ENCODE results near the gene CNTNAP5. TPM values are rescaled to one million over a fixed set of nuclear protein-coding genes. Genes with fewer than 3 reads are reported as not detected.

The CNTNAP5 gene
- total RNA-seq, 1 experiment from 2014 or later: 0.78 TPM

GRCh38 chr2:124310671-124311070, 285.6 kb downstream of the CNTNAP5 start:
- no peaks in the 10 kb centered on the region for H4K20me1 ChIP-seq (ENCODE audit: insufficient read depth, low read depth, low read length)
- H3K9ac ChIP-seq (ENCODE audit: low read length): no peak overlapping the region
- no peak overlapping the region; the same call in 1 of the 2 replicates for H3K4me3 ChIP-seq (ENCODE audit: low read length)
- no peaks in the 10 kb centered on the region for H3K79me2 ChIP-seq (ENCODE audit: low read length)
- H2AFZ ChIP-seq (ENCODE audit: low read length): no peak overlapping the region; the same call in 1 of the 2 replicates
- no peak for DNase-seq
- no peaks in the 10 kb centered on the region for H3K9me3 ChIP-seq (ENCODE audit: low read length)
- H3K36me3 ChIP-seq (ENCODE audit: insufficient read depth, low read length): no peaks in the 10 kb centered on the region
- no peaks in the 10 kb centered on the region for H3K9me2 ChIP-seq (replicated peaks; ENCODE audit: insufficient read depth, low read length)
- H3K27ac ChIP-seq (ENCODE audit: low read length): no peak overlapping the region
- H3K27me3 ChIP-seq (ENCODE audit: low read length): no peaks in the 10 kb centered on the region
- peak overlapping the region; percentile 21 for H3K4me2 ChIP-seq (ENCODE audit: low read depth, low read length, poor library complexity, severe bottlenecking)
- peaks cover 84% of the 10 kb centered on the region for H3K4me1 ChIP-seq (ENCODE audit: low read length)

GRCh38 chr2:124314084-124314483, 289.0 kb downstream of the CNTNAP5 start:
- H3K4me3 ChIP-seq (ENCODE audit: low read length): 0 out of 2 replicates have a peak overlapping the region, but pooled peaks have one; percentile 4
- peaks cover 89% of the 10 kb centered on the region for H3K4me1 ChIP-seq (ENCODE audit: low read length)
- peak overlapping the region; percentile 98 for H3K27ac ChIP-seq (ENCODE audit: low read length)
- peak overlapping the region; percentile 75 for H2AFZ ChIP-seq (ENCODE audit: low read length)
- no peaks in the 10 kb centered on the region for H3K27me3 ChIP-seq (ENCODE audit: low read length)
- no peaks in the 10 kb centered on the region for H4K20me1 ChIP-seq (ENCODE audit: insufficient read depth, low read depth, low read length)
- no peaks in the 10 kb centered on the region for H3K9me3 ChIP-seq (ENCODE audit: low read length)
- peak overlapping the region; percentile 51 for H3K9ac ChIP-seq (ENCODE audit: low read length)
- DNase-seq: peak; percentile 65
- H3K9me2 ChIP-seq (replicated peaks; ENCODE audit: insufficient read depth, low read length): no peaks in the 10 kb centered on the region
- H3K36me3 ChIP-seq (ENCODE audit: insufficient read depth, low read length): no peaks in the 10 kb centered on the region
- H3K4me2 ChIP-seq (ENCODE audit: low read depth, low read length, poor library complexity, severe bottlenecking): peak overlapping the region; percentile 73
- no peaks in the 10 kb centered on the region for H3K79me2 ChIP-seq (ENCODE audit: low read length)

GRCh38 chr2:124315221-124315880, 290.3 kb downstream of the CNTNAP5 start:
- Histone ChIP-seq H3K27ac (ENCODE audit: low read length) (peak overlapping the region; percentile 98), H3K4me1 (ENCODE audit: low read length) (peaks cover 89% of the 10 kb centered on the region), H2AFZ (ENCODE audit: low read length) (no peak overlapping the region), H3K9ac (ENCODE audit: low read length) (peak overlapping the region; percentile 63), H3K36me3 (ENCODE audit: insufficient read depth, low read length) (no peaks in the 10 kb centered on the region), H3K9me3 (ENCODE audit: low read length) (no peaks in the 10 kb centered on the region), H3K79me2 (ENCODE audit: low read length) (no peaks in the 10 kb centered on the region), H3K9me2 (replicated peaks; ENCODE audit: insufficient read depth, low read length) (no peaks in the 10 kb centered on the region), H3K4me2 (ENCODE audit: low read depth, low read length, poor library complexity, severe bottlenecking) (peak overlapping the region; percentile 73), H3K4me3 (ENCODE audit: low read length) (peak overlapping the region; percentile 44), H3K27me3 (ENCODE audit: low read length) (no peaks in the 10 kb centered on the region), H4K20me1 (ENCODE audit: insufficient read depth, low read depth, low read length) (no peaks in the 10 kb centered on the region)
- peak; percentile 96 for DNase-seq

GRCh38 chr2:124316133-124316532, 291.0 kb downstream of the CNTNAP5 start:
- Histone ChIP-seq H3K9me2 (replicated peaks; ENCODE audit: insufficient read depth, low read length) (no peaks in the 10 kb centered on the region), H3K4me1 (ENCODE audit: low read length) (peaks cover 89% of the 10 kb centered on the region), H3K27me3 (ENCODE audit: low read length) (no peaks in the 10 kb centered on the region), H3K4me2 (ENCODE audit: low read depth, low read length, poor library complexity, severe bottlenecking) (peak overlapping the region; percentile 73), H3K36me3 (ENCODE audit: insufficient read depth, low read length) (no peaks in the 10 kb centered on the region), H2AFZ (ENCODE audit: low read length) (no peak overlapping the region), H4K20me1 (ENCODE audit: insufficient read depth, low read depth, low read length) (no peaks in the 10 kb centered on the region), H3K79me2 (ENCODE audit: low read length) (no peaks in the 10 kb centered on the region), H3K4me3 (ENCODE audit: low read length) (peak overlapping the region; percentile 44; the same call in 1 of the 2 replicates), H3K9me3 (ENCODE audit: low read length) (no peaks in the 10 kb centered on the region), H3K27ac (ENCODE audit: low read length) (peak overlapping the region; percentile 98), H3K9ac (ENCODE audit: low read length) (peak overlapping the region; percentile 63)
- DNase-seq: peak; percentile 57

GRCh38 chr2:124316881-124317605, 292.0 kb downstream of the CNTNAP5 start:
- H4K20me1 ChIP-seq (ENCODE audit: insufficient read depth, low read depth, low read length): no peaks in the 10 kb centered on the region
- H3K4me3 ChIP-seq (ENCODE audit: low read length): peak overlapping the region; percentile 13; the same call in 1 of the 2 replicates
- peak overlapping the region; percentile 73 for H3K4me2 ChIP-seq (ENCODE audit: low read depth, low read length, poor library complexity, severe bottlenecking)
- peaks cover 86% of the 10 kb centered on the region for H3K4me1 ChIP-seq (ENCODE audit: low read length)
- no peaks in the 10 kb centered on the region for H3K9me2 ChIP-seq (replicated peaks; ENCODE audit: insufficient read depth, low read length)
- DNase-seq: peak; percentile 71
- H3K27ac ChIP-seq (ENCODE audit: low read length): peak overlapping the region; percentile 98
- H3K9me3 ChIP-seq (ENCODE audit: low read length): no peaks in the 10 kb centered on the region
- H3K36me3 ChIP-seq (ENCODE audit: insufficient read depth, low read length): no peaks in the 10 kb centered on the region
- no peaks in the 10 kb centered on the region for H3K27me3 ChIP-seq (ENCODE audit: low read length)
- H3K9ac ChIP-seq (ENCODE audit: low read length): peak overlapping the region; percentile 53
- 0 out of 2 replicates have a peak overlapping the region, but pooled peaks have one; percentile 66 for H2AFZ ChIP-seq (ENCODE audit: low read length)
- H3K79me2 ChIP-seq (ENCODE audit: low read length): no peaks in the 10 kb centered on the region

- Histone ChIP-seq H3K27ac (ENCODE audit: low read length) (peak overlapping the region; percentile 98), H3K4me2 (ENCODE audit: low read depth, low read length, poor library complexity, severe bottlenecking) (peak overlapping the region; percentile 73), H2AFZ (ENCODE audit: low read length) (peak overlapping the region; percentile 38), H3K4me1 (ENCODE audit: low read length) (peaks cover 92% of the 10 kb centered on the region), H3K36me3 (ENCODE audit: insufficient read depth, low read length) (no peaks in the 10 kb centered on the region), H3K79me2 (ENCODE audit: low read length) (no peaks in the 10 kb centered on the region), H3K9me2 (replicated peaks; ENCODE audit: insufficient read depth, low read length) (no peaks in the 10 kb centered on the region), H3K4me3 (ENCODE audit: low read length) (peak overlapping the region; percentile 13; the same call in 1 of the 2 replicates), H3K27me3 (ENCODE audit: low read length) (no peaks in the 10 kb centered on the region), H4K20me1 (ENCODE audit: insufficient read depth, low read depth, low read length) (no peaks in the 10 kb centered on the region), H3K9ac (ENCODE audit: low read length) (peak overlapping the region; percentile 53), H3K9me3 (ENCODE audit: low read length) (no peaks in the 10 kb centered on the region)
- DNase-seq: peak; percentile 53
Measured at GRCh38 chr2:124317628-124318027, 292.5 kb downstream of the CNTNAP5 start.

- DNase-seq: peak; percentile 63
- no peaks in the 10 kb centered on the region for H3K79me2 ChIP-seq (ENCODE audit: low read length)
- H3K27me3 ChIP-seq (ENCODE audit: low read length): no peaks in the 10 kb centered on the region
Measured at GRCh38 chr2:124318913-124319312, 293.8 kb downstream of the CNTNAP5 start.

GRCh38 chr2:124319577-124319976, 294.5 kb downstream of the CNTNAP5 start:
- H3K36me3 ChIP-seq (ENCODE audit: insufficient read depth, low read length): no peaks in the 10 kb centered on the region
- H3K9ac ChIP-seq (ENCODE audit: low read length): no peak overlapping the region

More at GRCh38 chr2:124318913-124319312, 293.8 kb downstream of the CNTNAP5 start:
- peaks cover 94% of the 10 kb centered on the region for H3K4me1 ChIP-seq (ENCODE audit: low read length)
- H3K36me3 ChIP-seq (ENCODE audit: insufficient read depth, low read length): no peaks in the 10 kb centered on the region
- no peaks in the 10 kb centered on the region for H4K20me1 ChIP-seq (ENCODE audit: insufficient read depth, low read depth, low read length)
- H3K27ac ChIP-seq (ENCODE audit: low read length): peak overlapping the region; percentile 98
- no peak overlapping the region for H3K4me3 ChIP-seq (ENCODE audit: low read length)
- H3K9me3 ChIP-seq (ENCODE audit: low read length): no peaks in the 10 kb centered on the region
- no peaks in the 10 kb centered on the region for H3K9me2 ChIP-seq (replicated peaks; ENCODE audit: insufficient read depth, low read length)
- peak overlapping the region; percentile 73 for H3K4me2 ChIP-seq (ENCODE audit: low read depth, low read length, poor library complexity, severe bottlenecking)
- 0 out of 2 replicates have a peak overlapping the region, but pooled peaks have one; percentile 5 for H2AFZ ChIP-seq (ENCODE audit: low read length)
- peak overlapping the region; percentile 53 for H3K9ac ChIP-seq (ENCODE audit: low read length)

More at GRCh38 chr2:124319577-124319976, 294.5 kb downstream of the CNTNAP5 start:
- Histone ChIP-seq H3K9me2 (replicated peaks; ENCODE audit: insufficient read depth, low read length) (no peaks in the 10 kb centered on the region), H3K27me3 (ENCODE audit: low read length) (no peaks in the 10 kb centered on the region), H3K4me1 (ENCODE audit: low read length) (peaks cover 94% of the 10 kb centered on the region), H4K20me1 (ENCODE audit: insufficient read depth, low read depth, low read length) (no peaks in the 10 kb centered on the region), H3K4me3 (ENCODE audit: low read length) (no peak overlapping the region), H3K79me2 (ENCODE audit: low read length) (no peaks in the 10 kb centered on the region), H3K27ac (ENCODE audit: low read length) (peak overlapping the region; percentile 98), H2AFZ (ENCODE audit: low read length) (0 out of 2 replicates have a peak overlapping the region, but pooled peaks have one; percentile 5), H3K9me3 (ENCODE audit: low read length) (no peaks in the 10 kb centered on the region), H3K4me2 (ENCODE audit: low read depth, low read length, poor library complexity, severe bottlenecking) (peak overlapping the region; percentile 73)
- no peak for DNase-seq
